Left ventricle myocardium inferior (tissue), 1 donor: ENCODE results near the gene FYB1. TPM values are rescaled to one million over a fixed set of nuclear protein-coding genes. Genes with fewer than 3 reads are reported as not detected.

Experiments used
- DNase-seq: peaks from one replicate; pipeline ENCODE4 v3.0.0-alpha.2; 2020
- H3K27ac ChIP-seq: fragments of 200-600 bp; replicated peaks from 2 replicates; pipeline ENCODE4 v1.8.0; 2021
- H3K27me3 ChIP-seq: fragments of 200-600 bp; 2 replicates; pipeline ENCODE4 v1.8.0; 2021; ENCODE audit warnings: low read depth
- H3K36me3 ChIP-seq: fragments of 200-600 bp; 2 replicates; pipeline ENCODE4 v1.8.0; 2021
- H3K4me1 ChIP-seq: fragments of 200-600 bp; 2 replicates; pipeline ENCODE4 v1.8.0; 2021
- H3K4me3 ChIP-seq: fragments of 200-600 bp; 2 replicates; pipeline ENCODE4 v1.8.0; 2021; ENCODE audit warnings: mild to moderate bottlenecking, moderate library complexity
- H3K9me3 ChIP-seq: fragments of 200-600 bp; replicated peaks from 2 replicates; pipeline ENCODE4 v1.8.0; 2021
- CTCF ChIP-seq: fragments of 200-600 bp; IDR thresholded peaks from 2 replicates; pipeline ENCODE4 v1.8.0; 2021; ENCODE audit warnings: antibody characterized with exemption, mild to moderate bottlenecking, borderline replicate concordance
- intact Hi-C: fragments of 100-400 bp; cut with micrococcal nuclease; formaldehyde crosslinking; loops from one replicate; pipeline ENCODE4 v1.11.0; 2022
- total RNA-seq: library from RNA; stranded (reverse); fragmentation: NEBNext Ultra II Directional; extraction: Animal tissue kit (Norgen Biotek cat#: 25700); gene quantifications from one replicate; pipeline ENCODE4 v1.2.1, GENCODE V29; 2021
- donor health status: DM: no; HTN: yes; CAD: no; lungs with severe emphysema.

Gene FYB1
- total RNA-seq, 1 donor from 2014 or later: 4.9 TPM

GRCh38 chr5:39202597-39203274 lies 16.6 kb downstream of the FYB1 start:
- no peaks in the 10 kb centered on the region for H3K9me3 ChIP-seq
- no peaks in the 10 kb centered on the region for H3K4me1 ChIP-seq
- intact Hi-C loops: no loop called here
- H3K4me3 ChIP-seq: no peak overlapping the region
- no peaks in the 10 kb centered on the region for H3K36me3 ChIP-seq
- TF ChIP-seq CTCF: no peak
- no peak overlapping the region for H3K27ac ChIP-seq
- peaks cover 7% of the 10 kb centered on the region for H3K27me3 ChIP-seq
- DNase-seq: no peak

GRCh38 chr5:39201781-39202596 lies 17.4 kb downstream of the FYB1 start:
- intact Hi-C loops: no loop called here
- no peak for TF ChIP-seq CTCF
- Histone ChIP-seq H3K27ac (no peak overlapping the region), H3K9me3 (no peaks in the 10 kb centered on the region), H3K27me3 (peaks cover 14% of the 10 kb centered on the region), H3K4me1 (no peaks in the 10 kb centered on the region), H3K4me3 (no peak overlapping the region), H3K36me3 (no peaks in the 10 kb centered on the region)
- DNase-seq: no peak

GRCh38 chr5:39201160-39201780 lies 18.1 kb downstream of the FYB1 start:
- H3K27ac ChIP-seq: no peak overlapping the region
- H3K4me3 ChIP-seq: no peak overlapping the region
- H3K36me3 ChIP-seq: no peaks in the 10 kb centered on the region
- no peaks in the 10 kb centered on the region for H3K4me1 ChIP-seq
- H3K27me3 ChIP-seq: peaks cover 17% of the 10 kb centered on the region
- no peak for TF ChIP-seq CTCF
- no peaks in the 10 kb centered on the region for H3K9me3 ChIP-seq
- intact Hi-C loops: no loop called here
- no peak for DNase-seq

GRCh38 chr5:39200081-39200480 lies 19.3 kb downstream of the FYB1 start:
- H3K27me3 ChIP-seq: peaks cover 19% of the 10 kb centered on the region
- intact Hi-C loops: no loop called here
- DNase-seq: no peak
- H3K9me3 ChIP-seq: no peaks in the 10 kb centered on the region
- TF ChIP-seq CTCF: no peak
- no peaks in the 10 kb centered on the region for H3K36me3 ChIP-seq
- H3K27ac ChIP-seq: no peak overlapping the region
- no peaks in the 10 kb centered on the region for H3K4me1 ChIP-seq
- H3K4me3 ChIP-seq: no peak overlapping the region

GRCh38 chr5:39199335-39199734 lies 20.0 kb downstream of the FYB1 start:
- no peak overlapping the region for H3K27ac ChIP-seq
- intact Hi-C loops: no loop called here
- H3K4me3 ChIP-seq: no peak overlapping the region

More at GRCh38 chr5:39199335-39199734, 20.0 kb downstream of the FYB1 start:
- Histone ChIP-seq H3K36me3 (no peaks in the 10 kb centered on the region), H3K4me1 (no peaks in the 10 kb centered on the region), H3K9me3 (no peaks in the 10 kb centered on the region), H3K27me3 (peaks cover 19% of the 10 kb centered on the region)
- DNase-seq: no peak
- no peak for TF ChIP-seq CTCF
